GM12878 (cell line): ENCODE data around the gene ARL5A. TPM values are rescaled to one million over a fixed set of nuclear protein-coding genes. Genes with fewer than 3 reads are reported as not detected.

Experiments used
- ATAC-seq: fragments of 200-7000 bp; cut with Tn5 transposase; 3 replicates; pipeline ENCODE4 v1.9.1; 2020; ENCODE audit warnings: mild to moderate bottlenecking, moderate library complexity
- BruUV-seq: library from RNA; stranded (reverse); fragments of 400-500 nt; replicated peaks from 2 replicates; lab custom pipeline; 2021; lab: Mats Ljungman, UMichigan
- CTCF ChIA-PET: fragments of 300-600 bp; sonication (Branson Sonifier 250); formaldehyde crosslinking; extraction: SDS; loops from one replicate; lab custom pipeline; 2021; ENCODE audit warnings: inconsistent platforms; lab: Yijun Ruan, JAX
- POLR2A ChIA-PET: fragments of 350-600 bp; formaldehyde crosslinking; extraction: SDS; loops from one replicate; lab custom pipeline; 2021; ENCODE audit warnings: inconsistent platforms; lab: Charles Lee
- RAD21 ChIA-PET: fragments of 300-600 bp; sonication (Branson Sonifier 250); formaldehyde crosslinking; loops from one replicate; lab custom pipeline; 2023; ENCODE audit warnings: antibody characterized with exemption; ENCODE audit not compliant: unreplicated experiment; lab: Charles Lee
- SMC1A ChIA-PET: fragments of 300-600 bp; sonication (Branson Sonifier 250); formaldehyde crosslinking; loops from one replicate; lab custom pipeline; 2023; ENCODE audit not compliant: unreplicated experiment, uncharacterized antibody; lab: Charles Lee
- DNase-seq: peaks from one replicate; pipeline ENCODE4 v3.0.0-alpha.2; 2011; ENCODE audit warnings: low read depth, low spot score
- FAIRE-seq: peaks from 3 replicates; lab custom pipeline; 2011; peaks lifted over from hg19 to GRCh38; lab: Jason Lieb, UNC
- H2AFZ ChIP-seq: 2 replicates; pipeline ENCODE4 v1.6.0; 2011; ENCODE audit warnings: low read depth, low read length, control low read depth; ENCODE audit not compliant: control insufficient read depth
- H3K27ac ChIP-seq: 2 replicates; pipeline ENCODE4 v1.5.1; 2011; ENCODE audit warnings: control low read depth; ENCODE audit not compliant: control insufficient read depth, insufficient read depth
- H3K27me3 ChIP-seq, 2 experiments: replicated peaks in 1 of 2; 2 replicates each; pipeline versions ENCODE4 v1.6.0 to v1.6.1; 2011; ENCODE audit warnings: low read length in 1 of 2; ENCODE audit not compliant: control insufficient read depth in 2 of 2, insufficient read depth in 2 of 2
- H3K36me3 ChIP-seq, 2 experiments: 2 replicates each; pipeline ENCODE4 v1.5.1; 2011; ENCODE audit warnings: low read length in 1 of 2; ENCODE audit not compliant: control insufficient read depth in 2 of 2, insufficient read depth in 2 of 2
- H3K4me1 ChIP-seq: 2 replicates; pipeline ENCODE4 v1.6.1; 2011; ENCODE audit warnings: mild to moderate bottlenecking, low read length, moderate library complexity, mixed read lengths; ENCODE audit not compliant: control insufficient read depth, insufficient read depth
- H3K4me2 ChIP-seq: 2 replicates; pipeline ENCODE4 v1.6.0; 2011; ENCODE audit warnings: control low read depth; ENCODE audit not compliant: control insufficient read depth, insufficient read depth
- H3K4me3 ChIP-seq: fragments of 200-600 bp; sonication (generic); 2 replicates; pipeline ENCODE4 v1.5.1; 2016
- H3K79me2 ChIP-seq: 2 replicates; pipeline ENCODE4 v1.6.0; 2011; ENCODE audit warnings: low read length; ENCODE audit not compliant: control insufficient read depth, insufficient read depth
- H3K9ac ChIP-seq: 2 replicates; pipeline ENCODE4 v1.8.0; 2011; ENCODE audit warnings: low read length, control low read depth, mixed read lengths; ENCODE audit not compliant: control insufficient read depth, insufficient read depth
- H3K9me3 ChIP-seq: replicated peaks from 3 replicates; pipeline ENCODE4 v1.5.1; 2011; ENCODE audit warnings: mild to moderate bottlenecking, low read length; ENCODE audit not compliant: control insufficient read depth, insufficient read depth
- H4K20me1 ChIP-seq: 2 replicates; pipeline ENCODE4 v1.6.0; 2011; ENCODE audit not compliant: control insufficient read depth, insufficient read depth
- GABPA ChIP-seq: IDR thresholded peaks from 2 replicates; pipeline ENCODE4 v1.6.1; 2014; ENCODE audit warnings: antibody characterized with exemption, low read depth, mild to moderate bottlenecking, inconsistent platforms
- NBN ChIP-seq: fragments of 450-650 bp; IDR thresholded peaks from 2 replicates; pipeline ENCODE4 v1.6.1; 2016
- NFYA ChIP-seq: IDR thresholded peaks from 2 replicates; pipeline ENCODE4 v1.6.1; 2011; ENCODE audit warnings: low read depth, mild to moderate bottlenecking, low read length, improper control_type of control experiment, borderline replicate concordance
- POLR2A ChIP-seq: IDR thresholded peaks from 2 replicates; pipeline ENCODE4 v1.6.1; 2011; ENCODE audit warnings: low read depth, mild to moderate bottlenecking, low read length
- PRDM15 ChIP-seq: fragments of 450-650 bp; formaldehyde crosslinking; IDR thresholded peaks from 2 replicates; pipeline ENCODE4 v1.4.0; 2020; ENCODE audit warnings: mild to moderate bottlenecking, moderate library complexity
- RAD21 ChIP-seq: IDR thresholded peaks from 2 replicates; pipeline ENCODE4 v1.6.1; 2011; ENCODE audit warnings: mild to moderate bottlenecking, low read depth, low read length, moderate library complexity; ENCODE audit not compliant: insufficient read depth
- RAD51 ChIP-seq: fragments of 450-650 bp; IDR thresholded peaks from 2 replicates; pipeline ENCODE4 v1.6.1; 2016; ENCODE audit warnings: moderate library complexity, mild to moderate bottlenecking, inconsistent platforms
- SUZ12 ChIP-seq: fragments of 200-600 bp; sonication (generic); IDR thresholded peaks from one replicate; pipeline ENCODE4 v1.6.1; 2018; ENCODE audit warnings: antibody characterized with exemption, mild to moderate bottlenecking; ENCODE audit not compliant: unreplicated experiment
- ZNF207 ChIP-seq: fragments of 450-650 bp; IDR thresholded peaks from 2 replicates; pipeline ENCODE4 v1.6.1; 2014; ENCODE audit warnings: antibody characterized with exemption, mild to moderate bottlenecking, borderline replicate concordance
- WGBS: methylation state at CpG from one replicate; pipeline ENCODE4 v1.1.6; 2016; ENCODE audit warnings: low lambda C conversion rate; ENCODE audit not compliant: insufficient replicate concordance, insufficient coverage; ENCODE audit errors: missing lambda C conversion rate; 5-methylcytosine and 5-hydroxymethylcytosine counted together
- in situ Hi-C: fragments of 300-500 bp; cut with MboI; formaldehyde crosslinking; loops from 9 replicates; pipeline ENCODE4 v1.14.3; 2018; ENCODE audit warnings: mixed read lengths
- intact Hi-C: fragments of 100-400 bp; cut with micrococcal nuclease; formaldehyde crosslinking; loops from one replicate; pipeline ENCODE4 v1.14.2; 2022; ENCODE audit not compliant: unreplicated experiment
- polyA plus RNA-seq, 11 experiments: library from polyadenylated mRNA; depleted of rRNA in 4 of 11; unstranded in 6 of 11; stranded (reverse) in 5 of 11; fragments of >200 nt; fragmentation: Nextera tagmentation in 4 of 11; fragmentation: Illumina TruSeq in 1 of 11; extraction: Ambion mirVana in 4 of 11; extraction: Trizol in 1 of 11; gene quantifications; 1 replicate in 1 of 11; 2 replicates in 10 of 11; pipeline versions ENCODE4 v1.2.1 to v1.2.3, GENCODE V29; 2011 to 2016; ENCODE audit warnings: inconsistent platforms in 2 of 11, missing spikeins in 2 of 11, low read depth in 1 of 11
- total RNA-seq, 4 experiments: library from RNA; depleted of rRNA in 3 of 4; stranded (reverse); fragments of >200 nt in 3 of 4; fragmentation: Illumina TruSeq in 1 of 4; extraction: Trizol in 1 of 4; gene quantifications; 2 replicates each; pipeline versions ENCODE4 v1.2.1 to v1.2.3, GENCODE V29; 2013 to 2021
- TF ChIP-seq, protein P1 (sequence below): fragments of 450-650 bp; IDR thresholded peaks from 2 replicates; pipeline ENCODE4 v1.6.1; 2017; ENCODE audit warnings: mild to moderate bottlenecking, low read depth, inconsistent platforms; ENCODE audit not compliant: poor library complexity, severe bottlenecking
- TF ChIP-seq, protein P2 (sequence below): IDR thresholded peaks from 2 replicates; pipeline ENCODE4 v1.6.1; 2011; ENCODE audit warnings: borderline replicate concordance, low read depth, mild to moderate bottlenecking, moderate library complexity, low read length; ENCODE audit not compliant: insufficient read depth, poor library complexity, severe bottlenecking
- TF ChIP-seq, protein P3 (sequence below), 3 experiments: IDR thresholded peaks in 2 of 3; conservative IDR thresholded peaks in 1 of 3; 2 replicates each; pipeline ENCODE4 v1.5.1; 2011; ENCODE audit warnings: low read depth in 3 of 3, low read length in 3 of 3, mild to moderate bottlenecking in 3 of 3, control low read depth in 2 of 3, moderate library complexity in 2 of 3, inconsistent platforms in 1 of 3, mixed read lengths in 1 of 3; ENCODE audit not compliant: control insufficient read depth in 2 of 3, insufficient read depth in 1 of 3; ENCODE audit errors: extremely low read depth in 1 of 3

ARL5A gene
- total and polyA plus RNA-seq, 10 of the 15 experiments (the other 5 are each of a cell fraction or from before 2014, with no cell fraction given): 9.4 to 52.9 (median 32.0) TPM

DNA sequence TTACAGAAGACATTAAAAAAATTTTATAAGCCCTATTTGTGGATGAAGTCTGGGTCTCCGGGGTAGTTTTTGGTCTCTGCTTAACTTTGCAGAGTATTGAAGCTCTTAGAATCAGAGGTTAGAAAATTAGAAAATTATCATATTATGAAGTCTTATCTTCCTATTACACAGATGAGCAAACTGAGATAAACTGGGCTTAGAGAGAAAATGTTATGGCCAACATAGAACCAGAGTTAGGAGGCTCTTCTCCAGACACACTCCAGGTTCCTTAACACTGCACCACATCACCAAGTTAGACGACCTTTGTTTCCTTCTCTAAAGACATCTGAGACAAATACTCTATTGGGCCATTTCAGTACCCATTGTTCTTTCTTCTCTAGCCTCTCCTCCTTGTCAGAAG, 57.2 kb downstream of the ARL5A start:
- Histone ChIP-seq H3K4me2 (peak overlapping the region; percentile 76), H3K27me3 (no peaks in the 10 kb centered on the region), H3K36me3 (0 out of 4 replicates have a peak, but pooled peaks cover 0 to 2% of the 10 kb centered on the region in 2 experiments), H3K4me1 (peaks cover 20% of the 10 kb centered on the region), H3K79me2 (no peaks in the 10 kb centered on the region), H3K27ac (peak overlapping the region; percentile 73), H3K4me3 (no peak overlapping the region; the same call in 1 of the 2 replicates), H2AFZ (peak overlapping the region; percentile 59; the same call in 1 of the 2 replicates), H3K9ac (no peak overlapping the region), H4K20me1 (no peaks in the 10 kb centered on the region), H3K9me3 (no peaks in the 10 kb centered on the region)
- in situ Hi-C loops (no loop called here), intact Hi-C loops (no loop called here)
- DNase-seq (no peak), ATAC-seq (peak; percentile 58), FAIRE-seq (no peak)
- CTCF ChIA-PET: interaction anchor here (0.6 to 2.0 kb wide), 3 partner anchors 9 to 352 kb away, joined by 3 to 6 read pairs (median 4); no protein-coding TSS in a partner anchor
- POLR2A ChIA-PET: interaction anchor here (0.7 kb wide), 1 partner anchor 176 kb away, joined by 3 read pairs; no protein-coding TSS in a partner anchor
- WGBS: 50% methylated on average over 2 of the region's 2 CpGs
- RAD21 ChIA-PET: interaction anchor here (0.9 to 1.2 kb wide), 5 partner anchors 12 to 278 kb away, joined by 3 to 6 read pairs (median 4); partner anchors contain the start of gene ARL5A
- BruUV-seq: no TSS peak
- SMC1A ChIA-PET: interaction anchor here (0.7 to 2.0 kb wide), 6 partner anchors 16 to 91 kb away, joined by 3 to 6 read pairs (median 4); no protein-coding TSS in a partner anchor
- TF ChIP-seq POLR2A (no peak), RAD51 (no peak), RAD21 (no peak), NBN (no peak), NFYA (no peak), SUZ12 (no peak), ZNF207 (no peak), GABPA (no peak), PRDM15 (CRISPR knock-in tag) (no peak)
- TF ChIP-seq, protein P1, sequence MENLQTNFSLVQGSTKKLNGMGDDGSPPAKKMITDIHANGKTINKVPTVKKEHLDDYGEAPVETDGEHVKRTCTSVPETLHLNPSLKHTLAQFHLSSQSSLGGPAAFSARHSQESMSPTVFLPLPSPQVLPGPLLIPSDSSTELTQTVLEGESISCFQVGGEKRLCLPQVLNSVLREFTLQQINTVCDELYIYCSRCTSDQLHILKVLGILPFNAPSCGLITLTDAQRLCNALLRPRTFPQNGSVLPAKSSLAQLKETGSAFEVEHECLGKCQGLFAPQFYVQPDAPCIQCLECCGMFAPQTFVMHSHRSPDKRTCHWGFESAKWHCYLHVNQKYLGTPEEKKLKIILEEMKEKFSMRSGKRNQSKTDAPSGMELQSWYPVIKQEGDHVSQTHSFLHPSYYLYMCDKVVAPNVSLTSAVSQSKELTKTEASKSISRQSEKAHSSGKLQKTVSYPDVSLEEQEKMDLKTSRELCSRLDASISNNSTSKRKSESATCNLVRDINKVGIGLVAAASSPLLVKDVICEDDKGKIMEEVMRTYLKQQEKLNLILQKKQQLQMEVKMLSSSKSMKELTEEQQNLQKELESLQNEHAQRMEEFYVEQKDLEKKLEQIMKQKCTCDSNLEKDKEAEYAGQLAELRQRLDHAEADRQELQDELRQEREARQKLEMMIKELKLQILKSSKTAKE: no peak
- TF ChIP-seq, protein P2, sequence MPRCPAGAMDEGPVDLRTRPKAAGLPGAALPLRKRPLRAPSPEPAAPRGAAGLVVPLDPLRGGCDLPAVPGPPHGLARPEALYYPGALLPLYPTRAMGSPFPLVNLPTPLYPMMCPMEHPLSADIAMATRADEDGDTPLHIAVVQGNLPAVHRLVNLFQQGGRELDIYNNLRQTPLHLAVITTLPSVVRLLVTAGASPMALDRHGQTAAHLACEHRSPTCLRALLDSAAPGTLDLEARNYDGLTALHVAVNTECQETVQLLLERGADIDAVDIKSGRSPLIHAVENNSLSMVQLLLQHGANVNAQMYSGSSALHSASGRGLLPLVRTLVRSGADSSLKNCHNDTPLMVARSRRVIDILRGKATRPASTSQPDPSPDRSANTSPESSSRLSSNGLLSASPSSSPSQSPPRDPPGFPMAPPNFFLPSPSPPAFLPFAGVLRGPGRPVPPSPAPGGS: no peak
- TF ChIP-seq, protein P3, sequence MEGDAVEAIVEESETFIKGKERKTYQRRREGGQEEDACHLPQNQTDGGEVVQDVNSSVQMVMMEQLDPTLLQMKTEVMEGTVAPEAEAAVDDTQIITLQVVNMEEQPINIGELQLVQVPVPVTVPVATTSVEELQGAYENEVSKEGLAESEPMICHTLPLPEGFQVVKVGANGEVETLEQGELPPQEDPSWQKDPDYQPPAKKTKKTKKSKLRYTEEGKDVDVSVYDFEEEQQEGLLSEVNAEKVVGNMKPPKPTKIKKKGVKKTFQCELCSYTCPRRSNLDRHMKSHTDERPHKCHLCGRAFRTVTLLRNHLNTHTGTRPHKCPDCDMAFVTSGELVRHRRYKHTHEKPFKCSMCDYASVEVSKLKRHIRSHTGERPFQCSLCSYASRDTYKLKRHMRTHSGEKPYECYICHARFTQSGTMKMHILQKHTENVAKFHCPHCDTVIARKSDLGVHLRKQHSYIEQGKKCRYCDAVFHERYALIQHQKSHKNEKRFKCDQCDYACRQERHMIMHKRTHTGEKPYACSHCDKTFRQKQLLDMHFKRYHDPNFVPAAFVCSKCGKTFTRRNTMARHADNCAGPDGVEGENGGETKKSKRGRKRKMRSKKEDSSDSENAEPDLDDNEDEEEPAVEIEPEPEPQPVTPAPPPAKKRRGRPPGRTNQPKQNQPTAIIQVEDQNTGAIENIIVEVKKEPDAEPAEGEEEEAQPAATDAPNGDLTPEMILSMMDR (IDR thresholded peaks at IDR 0.05 in 2 of 3, conservative IDR thresholded peaks at IDR 0.05 in 1 of 3; ENCODE audit: control insufficient read depth in 2 of 3, extremely low read depth in 1 of 3, insufficient read depth in 1 of 3, low read depth in 3 of 3, low read length in 3 of 3): no peak
